ENCODE data around the gene TMOD2.

- TF ChIP-seq HDAC2 (IDR thresholded peaks at IDR 0.05; ENCODE audit: borderline replicate concordance in 1 of 2, low read depth in 2 of 2, low read length in 2 of 2) = no peak
- no peak for TF ChIP-seq POLR2A (IDR thresholded peaks at IDR 0.05; ENCODE audit: control extremely low read depth in 1 of 2, low read depth in 2 of 2, low read length in 2 of 2)
- no peak for TF ChIP-seq TCF12 (IDR thresholded peaks at IDR 0.05; ENCODE audit: low read depth, low read length)
- no peak for TF ChIP-seq EZH2 (IDR thresholded peaks at IDR 0.05; ENCODE audit: low read depth, low read length, severe bottlenecking)
- no peak for TF ChIP-seq SP4 (IDR thresholded peaks at IDR 0.05; ENCODE audit: low read length)
- TF ChIP-seq CTCF (IDR thresholded peaks at IDR 0.05; ENCODE audit: control extremely low read depth in 1 of 3, insufficient read depth in 1 of 3, low read depth in 1 of 3, low read length in 3 of 3) = no peak
- TF ChIP-seq BACH1 (IDR thresholded peaks at IDR 0.05; ENCODE audit: low read length) = no peak
- TF ChIP-seq CHD1 (IDR thresholded peaks at IDR 0.05; ENCODE audit: low read depth, low read length) = no peak
- no peak for TF ChIP-seq SIRT6 (IDR thresholded peaks at IDR 0.05; ENCODE audit: low read length)
- TF ChIP-seq PHF8 (conservative IDR thresholded peaks at IDR 0.05; ENCODE audit: low read depth, low read length) = no peak
- TF ChIP-seq NRF1 (IDR thresholded peaks at IDR 0.05; ENCODE audit: low read depth, low read length) = no peak
- no peak for TF ChIP-seq CEBPB (IDR thresholded peaks at IDR 0.05; ENCODE audit: low read depth, low read length)
- TF ChIP-seq MAFK (IDR thresholded peaks at IDR 0.05; ENCODE audit: low read depth, low read length) = no peak
These were observed 31.0 kb upstream of the TMOD2 start for GRCh38 chr15:51720201-51720995.

Data from H1 (cell line).